HL-60 (cell line): ENCODE measurements around the gene MYO15A.

Experiments
- DNase-seq, 2 experiments: peaks; one replicate each; pipeline ENCODE4 v3.0.0-alpha.2; 2010 to 2020; ENCODE audit warnings: low read depth in 1 of 2, low spot score in 1 of 2
- H3K27ac ChIP-seq: fragments of 250-450 bp; sonication (Bioruptor Pico); replicated peaks from 2 replicates; pipeline ENCODE4 v1.5.1; 2020; ENCODE audit warnings: mild to moderate bottlenecking, moderate library complexity
- H3K27me3 ChIP-seq: fragments of 250-450 bp; sonication (Bioruptor Pico); 2 replicates; pipeline ENCODE4 v1.5.1; 2021; ENCODE audit warnings: mild to moderate bottlenecking, moderate library complexity; ENCODE audit not compliant: insufficient read depth, poor library complexity, severe bottlenecking
- H3K4me3 ChIP-seq: replicated peaks from 2 replicates; pipeline ENCODE4 v1.5.1; 2011; ENCODE audit warnings: mild to moderate bottlenecking, control low read depth, low read length; ENCODE audit not compliant: insufficient read depth
- CTCF ChIP-seq: IDR thresholded peaks from one replicate; pipeline ENCODE4 v1.5.1; 2011; ENCODE audit warnings: low read length, control low read depth, inconsistent platforms; ENCODE audit not compliant: insufficient read depth
- GABPA ChIP-seq: IDR thresholded peaks from 2 replicates; pipeline ENCODE4 v1.6.1; 2012; ENCODE audit warnings: low read depth
- POLR2AphosphoS5 ChIP-seq: IDR thresholded peaks from 2 replicates; pipeline ENCODE4 v1.6.1; 2012; ENCODE audit warnings: low read depth
- REST ChIP-seq: IDR thresholded peaks from 2 replicates; pipeline ENCODE4 v1.6.1; 2012; ENCODE audit warnings: low read depth; ENCODE audit not compliant: insufficient replicate concordance
- SPI1 ChIP-seq: IDR thresholded peaks from 2 replicates; pipeline ENCODE4 v1.6.1; 2012; ENCODE audit warnings: low read depth, mild to moderate bottlenecking, borderline replicate concordance

Gene MYO15A

GRCh38 chr17:18182110-18182977 is 73.8 kb downstream of the MYO15A start:
- H3K27ac ChIP-seq: peak overlapping the region; percentile 99
- peak overlapping the region; percentile 33 for H3K4me3 ChIP-seq
- TF ChIP-seq POLR2AphosphoS5 (no peak), GABPA (no peak), SPI1 (no peak), CTCF (no peak), REST (no peak)
- no peaks in the 10 kb centered on the region for H3K27me3 ChIP-seq
- no peak for DNase-seq

- TF ChIP-seq GABPA (no peak), POLR2AphosphoS5 (peak; percentile 19; the same call in 1 of the 2 replicates), REST (no peak), CTCF (no peak), SPI1 (no peak)
- DNase-seq: peak in 1 of 2 experiments; percentile 64
- H3K27me3 ChIP-seq: no peaks in the 10 kb centered on the region
Measured at GRCh38 chr17:18182978-18183333, 74.4 kb downstream of the MYO15A start.

DNA sequence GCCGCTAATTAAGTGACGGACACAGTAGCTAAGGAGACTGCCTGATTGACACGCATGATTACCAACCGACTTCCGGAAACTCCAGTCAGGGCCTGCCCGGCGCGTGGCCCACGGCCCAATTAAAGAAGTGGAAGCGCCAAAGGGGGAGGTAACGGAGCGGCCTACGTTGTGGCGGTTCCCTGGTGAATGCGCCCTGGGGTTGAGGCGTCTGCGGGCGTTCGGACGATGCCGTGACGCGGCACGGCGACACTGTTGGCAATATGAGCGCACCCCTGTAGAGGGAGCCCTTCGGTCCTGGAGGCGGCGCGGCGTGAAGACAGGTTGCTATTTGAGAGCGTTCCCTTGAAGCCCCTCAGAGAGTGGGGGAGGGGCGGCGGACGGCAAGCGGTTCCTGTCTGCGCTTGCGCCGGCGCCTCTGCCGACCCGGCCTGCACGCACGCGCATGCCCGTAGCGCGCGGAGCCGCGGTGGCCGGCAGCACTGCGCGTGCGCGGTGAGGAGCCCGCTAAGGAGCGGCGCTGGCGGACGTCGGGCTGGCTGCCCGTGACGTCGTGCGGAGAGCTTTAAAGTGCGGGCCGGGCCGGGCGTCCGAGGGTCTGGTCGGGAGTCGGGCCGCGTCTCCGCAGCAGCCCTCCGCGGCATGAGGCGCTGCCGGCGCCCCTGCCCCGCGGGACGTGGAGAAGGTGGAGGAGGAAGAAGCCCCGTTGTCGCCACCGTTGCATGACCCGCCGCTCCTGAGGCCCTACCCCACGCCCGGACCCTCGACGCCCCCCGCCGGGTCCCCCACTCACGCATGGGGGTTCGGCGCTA is 75.0 kb downstream of the MYO15A start, which contains the start of gene ALKBH5:
ALKBH5 (plus strand) TSS at position 495 of the 809 bp plus-strand sequence. CDS start 416 bp downstream, outside the sequence.
- no peaks in the 10 kb centered on the region for H3K27me3 ChIP-seq

More at GRCh38 chr17:18182978-18183333, 74.4 kb downstream of the MYO15A start:
- peak overlapping the region; percentile 99 for H3K27ac ChIP-seq
- H3K4me3 ChIP-seq: peak overlapping the region; percentile 33

More for the DNA sequence above, 75.0 kb downstream of the MYO15A start, which contains the start of gene ALKBH5:
- TF ChIP-seq POLR2AphosphoS5 (no peak), SPI1 (peak; percentile 30; the same call in 1 of the 2 replicates), GABPA (no peak), CTCF (no peak), REST (no peak)
- H3K27ac ChIP-seq: peak within 1 kb of the TSS; percentile 99
- peak within 1 kb of the TSS; percentile 69 for H3K4me3 ChIP-seq
- DNase-seq: peak; percentile 80 to 95
